HG03439 (cell line): ENCODE results near the gene OCSTAMP.

Experiments used
- ATAC-seq: cut with Tn5 transposase; IDR thresholded peaks from one replicate; pipeline ENCODE4 v1.9.1; 2021; ENCODE audit warnings: mild to moderate bottlenecking, moderate library complexity; ENCODE audit not compliant: unreplicated experiment

OCSTAMP gene

DNA sequence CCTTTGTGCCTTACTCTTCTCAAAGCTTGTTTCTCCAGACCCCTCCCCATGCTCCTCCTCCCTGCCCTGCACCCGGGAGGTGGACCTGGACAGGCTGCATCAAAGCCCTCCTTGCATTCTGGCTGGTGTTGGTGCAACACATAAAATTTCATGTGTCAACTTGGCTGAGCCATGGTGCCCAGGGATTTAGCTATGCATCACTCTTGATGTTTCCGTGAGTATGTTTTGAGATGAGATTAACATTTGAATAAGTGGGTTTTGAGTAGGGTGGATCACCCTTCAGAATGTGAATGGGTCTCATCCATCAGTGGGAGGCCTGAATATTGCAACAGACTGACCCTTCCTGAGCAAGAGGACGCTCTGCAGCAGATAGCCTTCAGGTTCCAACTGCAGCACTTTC lies 4.4 kb upstream of the OCSTAMP start:
- ATAC-seq, result no peak

DNA sequence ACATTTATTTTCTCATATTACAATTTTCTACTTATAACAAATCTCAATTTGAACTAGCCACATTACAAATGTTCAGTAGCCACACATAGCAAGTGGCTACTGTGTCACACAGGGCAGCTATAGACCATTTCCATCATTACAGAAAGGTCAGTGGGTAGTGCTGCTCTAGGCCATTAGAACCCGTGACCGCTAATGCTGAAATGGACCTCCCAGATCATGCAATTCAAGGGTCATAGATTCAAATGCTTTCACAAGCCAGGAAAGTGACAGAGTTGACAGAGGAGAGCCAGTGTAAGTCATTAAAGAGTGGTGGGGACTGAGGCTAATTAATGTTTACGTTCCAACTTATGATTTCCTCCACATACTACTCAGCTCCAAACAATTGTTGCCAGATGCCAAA lies 3.5 kb upstream of the OCSTAMP start:
- ATAC-seq, result no peak

- ATAC-seq, result no peak
Measured at GRCh38 chr20:46552460-46553420, 2.3 kb upstream of the OCSTAMP start.

GRCh38 chr20:46551522-46552381 lies 1.3 kb upstream of the OCSTAMP start:
- no peak for ATAC-seq

DNA sequence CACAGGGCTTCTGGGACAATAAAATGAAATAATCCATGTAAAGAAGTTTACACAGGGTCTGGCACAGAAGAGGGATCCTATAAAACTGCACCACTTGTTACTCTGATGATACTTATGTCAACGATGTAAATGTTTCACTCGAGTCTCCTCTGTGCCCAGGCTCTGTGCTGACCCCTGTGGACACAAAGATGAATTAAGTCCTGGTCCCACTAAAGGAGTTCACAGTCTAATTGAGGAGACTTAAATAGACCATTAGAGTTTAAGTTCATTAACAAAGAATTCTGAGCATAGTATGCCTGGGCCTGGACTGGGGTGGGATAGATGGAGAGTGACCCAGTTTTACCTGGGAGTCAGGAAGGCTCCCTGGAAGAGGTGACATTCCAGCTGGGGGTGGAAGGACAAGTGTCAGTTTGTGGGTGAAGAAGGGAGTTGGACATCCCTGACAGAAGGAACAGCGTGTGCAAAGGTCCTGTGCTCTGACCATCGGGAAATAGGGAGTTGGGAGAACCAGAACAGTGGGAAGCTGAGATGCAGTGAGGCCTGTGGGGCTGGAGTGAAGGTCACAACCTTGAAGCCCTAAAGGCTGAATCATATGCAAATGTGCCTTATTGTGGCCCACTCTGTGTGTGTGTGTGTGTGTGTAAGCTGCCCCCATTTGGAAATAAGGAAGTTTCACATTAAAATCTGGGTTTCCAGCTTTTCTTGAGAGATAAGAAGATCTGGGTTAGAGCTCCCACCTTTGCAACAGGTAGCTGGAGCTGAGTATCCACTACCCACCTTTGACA lies 1.1 kb downstream of the OCSTAMP start:
- ATAC-seq, result no peak

DNA sequence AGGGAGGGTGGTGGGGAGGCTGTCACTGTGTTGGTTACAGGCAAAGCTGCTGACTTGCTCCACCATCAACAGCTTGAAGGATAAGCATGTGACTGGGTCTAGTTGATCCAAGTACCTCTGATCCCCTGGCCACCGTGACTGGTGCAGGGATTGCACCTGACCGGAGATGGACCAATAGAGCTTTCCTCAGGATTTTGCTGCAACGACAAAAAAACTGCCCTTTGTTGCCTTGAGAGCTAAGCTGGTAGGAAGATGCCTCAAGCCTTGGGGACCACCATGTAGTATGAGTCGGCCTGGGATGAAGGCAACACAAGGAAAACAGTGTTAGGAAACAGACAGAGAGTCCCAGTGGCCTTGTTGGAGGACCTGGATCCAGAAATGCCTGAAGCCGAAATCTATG lies 1.8 kb downstream of the OCSTAMP start:
- no peak for ATAC-seq

DNA sequence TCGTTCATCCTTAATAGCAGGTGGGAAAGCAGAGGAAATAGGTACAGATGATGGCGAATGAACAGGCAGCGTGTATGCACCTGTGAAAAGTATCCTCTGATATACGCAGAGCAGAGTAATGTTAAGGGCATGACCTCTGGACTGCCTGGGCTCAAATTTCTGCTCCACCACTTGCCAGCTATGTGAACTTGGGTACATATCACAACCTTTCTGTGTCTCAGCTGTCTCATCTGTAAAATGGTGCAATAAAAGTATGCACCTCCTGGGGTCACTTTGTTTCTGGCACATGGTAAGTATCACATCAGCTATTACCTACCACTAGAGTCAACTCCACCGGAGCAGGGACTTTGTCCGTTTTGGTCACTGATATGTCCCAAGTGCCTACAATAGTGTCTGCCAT lies 2.5 kb downstream of the OCSTAMP start:
- no peak for ATAC-seq

- no peak for ATAC-seq
Measured at GRCh38 chr20:46546936-46547335, 3.5 kb downstream of the OCSTAMP start.

DNA sequence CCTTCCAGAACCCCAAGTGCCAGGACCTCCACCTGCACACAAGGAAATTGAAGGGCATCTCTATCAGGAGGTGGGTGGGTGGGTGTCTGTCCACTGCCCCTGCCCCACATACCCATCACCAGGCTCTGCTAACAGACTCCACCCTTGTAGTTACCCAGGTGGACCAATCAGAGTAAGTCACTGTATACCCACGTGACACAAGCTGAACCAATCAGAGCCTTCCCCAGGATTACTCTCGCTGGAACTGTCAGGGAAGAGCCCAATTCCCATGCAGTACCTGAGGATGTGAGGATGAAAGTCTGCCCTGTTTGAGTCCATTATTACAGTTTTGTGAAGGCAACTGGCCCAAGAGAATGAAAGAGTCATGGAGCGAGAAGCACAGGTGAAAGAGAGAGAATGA lies 4.2 kb downstream of the OCSTAMP start:
- no peak for ATAC-seq

GRCh38 chr20:46545827-46546138 lies 4.7 kb downstream of the OCSTAMP start:
- no peak for ATAC-seq

DNA sequence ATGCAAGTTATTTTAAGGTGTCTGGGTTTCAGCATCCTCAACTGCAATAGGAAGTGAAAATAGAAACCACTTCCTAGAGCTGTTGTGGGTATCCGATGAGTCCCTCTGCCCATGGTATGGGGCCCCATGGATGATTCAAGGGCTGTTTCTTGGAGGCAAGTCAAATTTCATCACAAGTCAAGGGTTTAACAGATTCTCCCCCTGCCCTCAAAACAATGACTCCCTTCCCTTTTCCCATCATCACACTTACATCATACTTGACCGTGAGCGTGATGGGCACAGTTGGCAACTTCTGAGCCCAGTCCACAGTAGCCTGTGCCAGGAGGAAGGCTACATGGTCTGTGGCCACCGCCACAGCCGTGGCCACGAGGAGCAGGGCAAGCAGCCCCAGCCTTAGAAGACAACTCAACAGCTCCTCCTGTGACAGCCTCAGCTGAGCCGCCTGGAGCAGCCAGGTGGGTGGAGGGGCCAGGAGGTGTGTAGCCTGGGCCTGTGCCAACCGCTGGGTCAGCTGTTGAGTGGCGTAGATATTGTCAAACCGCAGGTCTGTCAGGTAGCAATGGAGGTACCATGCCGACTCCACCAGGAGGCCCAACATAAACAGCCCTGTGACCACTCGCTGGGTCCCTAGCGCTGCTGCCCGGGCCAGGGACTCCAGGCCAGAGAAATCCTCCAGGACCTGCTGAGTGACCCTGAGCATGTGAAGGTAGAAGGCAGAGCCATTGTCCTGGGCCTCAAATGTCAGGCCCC lies 5.2 kb downstream of the OCSTAMP start:
- no peak for ATAC-seq

GRCh38 chr20:46544576-46544975 lies 5.9 kb downstream of the OCSTAMP start:
- ATAC-seq, result no peak

GRCh38 chr20:46543959-46544358 lies 6.5 kb downstream of the OCSTAMP start:
- ATAC-seq, result no peak

DNA sequence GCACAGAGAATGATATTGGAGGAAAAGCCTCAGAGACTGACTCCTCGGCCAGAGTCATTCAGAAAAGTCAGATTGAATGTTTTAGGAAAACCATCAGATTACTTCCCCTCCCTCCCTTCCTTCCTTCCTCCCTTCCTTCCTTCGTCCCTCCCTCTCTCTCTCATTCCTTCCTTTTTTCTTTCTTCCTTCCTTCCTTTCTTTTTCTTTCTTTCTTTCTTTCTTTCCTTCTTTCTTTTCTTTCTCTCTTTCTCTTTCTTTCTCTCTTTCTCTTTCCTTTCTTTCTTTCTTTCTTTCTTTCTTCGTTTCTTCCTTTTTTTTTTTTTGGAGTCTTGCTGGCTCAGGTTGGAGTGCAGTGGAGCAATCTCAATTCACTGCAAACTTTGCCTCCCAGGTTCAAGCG lies 7.4 kb downstream of the OCSTAMP start:
- ATAC-seq, result no peak

DNA sequence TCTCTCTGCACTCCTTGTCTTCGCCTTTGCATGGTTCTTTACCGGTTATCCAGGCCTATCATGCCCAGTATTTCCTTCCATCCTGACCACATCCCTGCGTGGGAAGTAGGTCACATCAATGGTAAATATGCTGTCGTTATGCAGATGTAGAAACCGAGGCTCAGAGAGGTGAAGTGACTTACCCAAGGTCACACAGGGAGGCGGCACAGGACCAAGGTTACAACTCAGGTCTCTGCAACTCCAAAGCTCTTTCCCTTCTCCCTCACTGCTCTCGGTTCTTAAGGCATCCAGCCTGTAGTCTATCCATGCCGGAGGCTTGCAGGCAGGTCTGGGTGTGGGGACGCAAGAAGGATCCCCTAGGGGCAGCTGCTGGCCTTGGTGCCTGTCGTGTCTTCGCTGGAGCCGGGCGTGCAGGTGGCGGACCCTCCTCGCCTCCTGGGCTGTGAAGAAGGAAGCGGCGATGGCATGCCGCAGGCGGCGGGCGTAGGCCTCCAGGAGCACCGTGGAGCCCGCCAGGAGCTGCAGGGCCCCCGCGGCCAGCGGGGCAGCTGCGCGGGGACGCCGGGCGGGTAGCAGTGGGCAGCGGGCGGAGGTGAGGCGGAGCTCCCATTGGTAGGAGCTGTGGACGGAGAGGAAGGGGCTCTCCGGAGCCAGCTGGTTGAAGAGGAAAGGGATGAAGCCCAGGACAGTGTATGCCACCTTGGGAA lies 9.1 kb downstream of the OCSTAMP start:
- no peak for ATAC-seq

DNA sequence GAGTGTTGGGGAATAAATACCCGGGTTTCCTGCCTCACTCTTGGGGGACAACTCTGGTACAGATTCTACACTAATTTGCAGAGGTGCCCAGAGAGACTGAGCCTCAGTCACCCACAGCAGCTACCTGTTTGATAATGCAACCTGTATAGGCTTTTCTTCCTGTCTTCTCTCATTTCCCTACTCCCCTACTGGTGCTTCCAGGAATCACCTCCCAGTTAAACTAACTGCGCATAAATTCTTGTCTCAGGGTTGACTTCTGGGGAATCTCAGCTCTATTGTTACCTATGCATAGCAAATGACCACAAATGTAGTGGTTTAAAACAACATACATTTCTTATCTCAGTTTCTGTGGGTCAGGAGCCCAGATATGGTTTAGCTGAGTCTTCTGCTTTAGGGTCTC lies 11.3 kb downstream of the OCSTAMP start:
- ATAC-seq, result no peak

GRCh38 chr20:46530640-46531039 lies 19.8 kb downstream of the OCSTAMP start:
- ATAC-seq, result no peak

DNA sequence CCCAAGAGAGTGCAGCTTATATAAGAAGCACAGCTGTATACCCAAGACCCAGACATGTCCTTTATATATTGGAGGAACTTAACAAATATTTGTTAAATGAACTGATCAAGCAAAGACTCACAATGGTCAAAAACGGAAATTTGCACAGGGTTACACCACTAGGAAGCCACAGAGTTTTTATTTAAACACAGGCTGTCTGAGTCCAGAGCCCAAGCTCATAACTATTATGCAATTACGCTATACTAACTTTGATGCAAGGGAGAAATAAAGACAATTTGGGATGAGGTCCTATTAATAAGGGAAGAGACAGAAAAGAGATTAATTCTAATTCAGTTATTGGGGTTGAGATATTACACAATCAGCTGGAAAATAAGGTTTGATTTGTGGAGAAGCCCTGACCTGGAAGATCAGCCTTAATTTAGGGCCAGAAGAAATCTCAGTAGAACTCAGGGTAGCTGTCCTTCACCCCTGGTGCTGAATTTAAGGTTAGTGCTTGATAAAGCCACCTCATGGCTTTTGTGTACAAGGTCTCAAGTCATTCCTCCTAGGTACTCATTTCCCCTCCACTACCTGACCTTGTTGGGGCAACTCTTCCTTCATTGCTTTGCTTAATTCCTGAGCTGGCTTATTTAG lies 26.6 kb downstream of the OCSTAMP start:
- no peak for ATAC-seq

- ATAC-seq, result no peak
Measured at GRCh38 chr20:46523108-46523507, 27.3 kb downstream of the OCSTAMP start.
